Measurements from ENCODE around the gene FBXL7. TPM values are rescaled to one million over a fixed set of nuclear protein-coding genes. Genes with fewer than 3 reads are reported as not detected.

FBXL7 gene
- total and polyA plus RNA-seq, 2 donors (not counting 1 experiment from before 2014, with no cell fraction given) = not detected

DNA sequence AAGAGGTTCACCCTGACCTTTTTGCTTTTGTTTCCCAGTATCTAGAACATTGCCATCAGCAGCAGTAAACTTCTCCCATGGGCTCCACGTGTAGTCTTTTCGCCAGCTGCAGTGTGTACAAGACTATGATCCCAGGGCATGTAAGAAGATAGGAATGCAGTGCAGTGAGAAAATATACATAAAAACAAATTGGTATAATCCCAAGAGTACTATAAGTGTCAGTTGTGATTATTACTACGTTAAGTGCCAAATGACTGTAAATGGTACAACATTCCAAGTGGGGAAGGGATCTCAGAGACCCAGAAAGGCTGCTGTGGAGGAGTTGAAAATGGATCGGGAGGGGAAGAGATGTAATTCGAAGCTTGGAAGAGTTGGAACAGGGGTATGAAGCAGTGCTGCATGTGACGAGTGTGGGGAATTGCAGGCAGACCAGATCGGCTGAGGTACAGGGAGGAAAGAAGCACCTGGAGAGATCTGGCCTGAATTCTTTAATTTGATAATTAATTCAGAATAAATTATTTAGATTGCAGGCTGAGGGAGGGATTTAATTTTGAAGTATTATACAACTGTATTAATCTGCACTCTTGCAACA lies 95.1 kb downstream of the FBXL7 start:
- no peak overlapping the region for H3K4me3 ChIP-seq (ENCODE audit: control extremely low read depth in 1 of 5, extremely low read depth in 1 of 5, insufficient read depth in 1 of 5, low read depth in 2 of 5, low read length in 4 of 5)
- Mint-ChIP-seq H3K4me1 (no peaks in the 10 kb centered on the region), H3K4me3 (no peak overlapping the region), H3K9me3 (ENCODE audit: insufficient read depth) (no peaks in the 10 kb centered on the region), H3K27ac (no peak overlapping the region), H3K27me3 (no peaks in the 10 kb centered on the region)
- TF ChIP-seq EZH2 (IDR thresholded peaks at IDR 0.05; ENCODE audit: borderline replicate concordance, insufficient read depth, low read depth, low read length, poor library complexity, severe bottlenecking) = no peak
- TF ChIP-seq, protein P1, sequence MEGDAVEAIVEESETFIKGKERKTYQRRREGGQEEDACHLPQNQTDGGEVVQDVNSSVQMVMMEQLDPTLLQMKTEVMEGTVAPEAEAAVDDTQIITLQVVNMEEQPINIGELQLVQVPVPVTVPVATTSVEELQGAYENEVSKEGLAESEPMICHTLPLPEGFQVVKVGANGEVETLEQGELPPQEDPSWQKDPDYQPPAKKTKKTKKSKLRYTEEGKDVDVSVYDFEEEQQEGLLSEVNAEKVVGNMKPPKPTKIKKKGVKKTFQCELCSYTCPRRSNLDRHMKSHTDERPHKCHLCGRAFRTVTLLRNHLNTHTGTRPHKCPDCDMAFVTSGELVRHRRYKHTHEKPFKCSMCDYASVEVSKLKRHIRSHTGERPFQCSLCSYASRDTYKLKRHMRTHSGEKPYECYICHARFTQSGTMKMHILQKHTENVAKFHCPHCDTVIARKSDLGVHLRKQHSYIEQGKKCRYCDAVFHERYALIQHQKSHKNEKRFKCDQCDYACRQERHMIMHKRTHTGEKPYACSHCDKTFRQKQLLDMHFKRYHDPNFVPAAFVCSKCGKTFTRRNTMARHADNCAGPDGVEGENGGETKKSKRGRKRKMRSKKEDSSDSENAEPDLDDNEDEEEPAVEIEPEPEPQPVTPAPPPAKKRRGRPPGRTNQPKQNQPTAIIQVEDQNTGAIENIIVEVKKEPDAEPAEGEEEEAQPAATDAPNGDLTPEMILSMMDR (IDR thresholded peaks at IDR 0.05) = no peak
- no peak overlapping the region for H3K4me2 ChIP-seq (replicated peaks; ENCODE audit: low read depth, low read length, poor library complexity, severe bottlenecking)
- no peak overlapping the region for H2AFZ ChIP-seq (ENCODE audit: insufficient read depth, low read depth, low read length, poor library complexity, severe bottlenecking)
- H3K36me3 ChIP-seq (replicated peaks in 1 of 2; ENCODE audit: control extremely low read depth in 1 of 2, control insufficient read depth in 1 of 2, extremely low read depth in 1 of 2, insufficient read depth in 2 of 2, low read length in 1 of 2) = no peaks in the 10 kb centered on the region
- CTCF ChIA-PET = no interaction called here
- no peaks in the 10 kb centered on the region for H3K79me2 ChIP-seq (ENCODE audit: control insufficient read depth, insufficient read depth, low read length)
- DNase-seq (no peak), ATAC-seq (ENCODE audit: low read depth) (no peak)
- intact Hi-C loops (cut with micrococcal nuclease) = no loop called here
- H3K9ac ChIP-seq (ENCODE audit: low read length) = no peak overlapping the region
- H3K4me1 ChIP-seq (ENCODE audit: control insufficient read depth in 2 of 2, insufficient read depth in 2 of 2, low read length in 2 of 2) = no peaks in the 10 kb centered on the region
- H3K27me3 ChIP-seq (replicated peaks in 1 of 4; ENCODE audit: control extremely low read depth in 1 of 4, control insufficient read depth in 3 of 4, insufficient read depth in 4 of 4, low read length in 3 of 4) = no peaks in the 10 kb centered on the region
- no peaks in the 10 kb centered on the region for H4K20me1 ChIP-seq (ENCODE audit: control insufficient read depth, insufficient read depth, low read length, poor library complexity, severe bottlenecking)
- POLR2A ChIA-PET = no interaction called here
- H3K9me3 ChIP-seq (ENCODE audit: control extremely low read depth in 1 of 3, control insufficient read depth in 2 of 3, insufficient read depth in 1 of 3, low read length in 2 of 3) = no peaks in the 10 kb centered on the region
- H3K27ac ChIP-seq (ENCODE audit: low read length in 2 of 2) = no peak overlapping the region
- 79% methylated on average over 4 of the region's 7 CpGs for WGBS (ENCODE audit: insufficient coverage)

DNA sequence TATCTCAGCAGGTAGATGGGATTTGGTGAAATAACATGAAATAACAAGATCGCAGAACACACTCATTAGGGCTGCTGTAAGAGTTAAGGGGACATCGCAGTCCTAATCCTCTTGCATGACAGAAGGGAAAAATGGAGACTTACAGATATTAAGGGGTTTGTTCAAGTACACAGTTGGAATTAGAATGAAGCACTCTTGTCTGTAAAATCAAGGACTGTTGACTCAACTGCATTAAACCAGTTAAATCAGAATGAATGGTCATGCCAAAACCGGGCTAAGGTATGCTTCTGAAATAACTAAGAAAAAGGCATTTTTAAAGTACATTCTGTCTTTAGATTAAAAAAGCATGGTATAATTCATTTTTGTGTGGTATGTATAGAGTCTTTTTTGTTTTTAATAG lies 95.9 kb downstream of the FBXL7 start:
- Histone ChIP-seq H3K79me2 (ENCODE audit: control insufficient read depth, insufficient read depth, low read length) (no peaks in the 10 kb centered on the region), H3K4me1 (ENCODE audit: control insufficient read depth in 2 of 2, insufficient read depth in 2 of 2, low read length in 2 of 2) (no peaks in the 10 kb centered on the region), H2AFZ (ENCODE audit: insufficient read depth, low read depth, low read length, poor library complexity, severe bottlenecking) (no peak overlapping the region), H3K4me3 (ENCODE audit: control extremely low read depth in 1 of 5, extremely low read depth in 1 of 5, insufficient read depth in 1 of 5, low read depth in 2 of 5, low read length in 4 of 5) (no peak overlapping the region), H3K27ac (ENCODE audit: low read length in 2 of 2) (no peak overlapping the region), H3K9ac (ENCODE audit: low read length) (no peak overlapping the region), H3K9me3 (ENCODE audit: control extremely low read depth in 1 of 3, control insufficient read depth in 2 of 3, insufficient read depth in 1 of 3, low read length in 2 of 3) (no peaks in the 10 kb centered on the region), H3K36me3 (replicated peaks in 1 of 2; ENCODE audit: control extremely low read depth in 1 of 2, control insufficient read depth in 1 of 2, extremely low read depth in 1 of 2, insufficient read depth in 2 of 2, low read length in 1 of 2) (no peaks in the 10 kb centered on the region), H3K4me2 (replicated peaks; ENCODE audit: low read depth, low read length, poor library complexity, severe bottlenecking) (no peak overlapping the region), H3K27me3 (replicated peaks in 1 of 4; ENCODE audit: control extremely low read depth in 1 of 4, control insufficient read depth in 3 of 4, insufficient read depth in 4 of 4, low read length in 3 of 4) (no peaks in the 10 kb centered on the region), H4K20me1 (ENCODE audit: control insufficient read depth, insufficient read depth, low read length, poor library complexity, severe bottlenecking) (no peaks in the 10 kb centered on the region)
- Mint-ChIP-seq H3K27ac (no peak overlapping the region), H3K4me3 (no peak overlapping the region), H3K9me3 (ENCODE audit: insufficient read depth) (no peaks in the 10 kb centered on the region), H3K27me3 (no peaks in the 10 kb centered on the region), H3K4me1 (no peaks in the 10 kb centered on the region)
- POLR2A ChIA-PET = no interaction called here
- intact Hi-C loops (cut with micrococcal nuclease) = no loop called here
- DNase-seq (no peak), ATAC-seq (ENCODE audit: low read depth) (no peak)
- CTCF ChIA-PET = no interaction called here
- TF ChIP-seq, protein P1 (IDR thresholded peaks at IDR 0.05) = no peak
- TF ChIP-seq EZH2 (IDR thresholded peaks at IDR 0.05; ENCODE audit: borderline replicate concordance, insufficient read depth, low read depth, low read length, poor library complexity, severe bottlenecking) = no peak
- 100% methylated on average over 2 of the region's 3 CpGs for WGBS (ENCODE audit: insufficient coverage)

Measured in B cell (primary cell).